HG02973 (cell line): ENCODE data around the gene TNFAIP8L2.
"Not testable (repeated sequence)": the region's sequence is repeated elsewhere in the genome, so short reads cannot be mapped to it uniquely, and the experiment has no call there.

Experiments
- ATAC-seq: cut with Tn5 transposase; IDR thresholded peaks from one replicate; pipeline ENCODE4 v1.9.1; 2021; ENCODE audit warnings: moderate library complexity; ENCODE audit not compliant: unreplicated experiment

Gene TNFAIP8L2

DNA sequence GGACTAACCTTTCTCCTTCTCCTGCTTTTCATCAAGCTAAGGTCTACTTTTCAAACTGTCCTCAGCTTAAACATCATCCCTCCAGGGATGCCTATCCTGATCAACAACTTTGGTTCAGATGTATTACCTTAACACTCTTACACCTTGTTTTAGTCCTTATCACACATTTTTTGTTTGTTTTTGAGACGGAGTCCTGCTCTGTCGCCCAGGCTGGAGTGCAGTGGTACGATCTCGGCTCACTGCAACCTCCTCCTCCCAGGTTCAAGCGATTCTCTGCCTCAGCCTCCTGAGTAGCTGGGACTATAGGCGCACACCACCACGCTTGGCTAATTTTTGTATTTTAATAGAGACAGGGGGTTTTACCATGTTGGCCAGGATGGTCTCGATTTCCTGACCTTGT is 32.2 kb downstream of the TNFAIP8L2 start:
- not testable (repeated sequence) for ATAC-seq

DNA sequence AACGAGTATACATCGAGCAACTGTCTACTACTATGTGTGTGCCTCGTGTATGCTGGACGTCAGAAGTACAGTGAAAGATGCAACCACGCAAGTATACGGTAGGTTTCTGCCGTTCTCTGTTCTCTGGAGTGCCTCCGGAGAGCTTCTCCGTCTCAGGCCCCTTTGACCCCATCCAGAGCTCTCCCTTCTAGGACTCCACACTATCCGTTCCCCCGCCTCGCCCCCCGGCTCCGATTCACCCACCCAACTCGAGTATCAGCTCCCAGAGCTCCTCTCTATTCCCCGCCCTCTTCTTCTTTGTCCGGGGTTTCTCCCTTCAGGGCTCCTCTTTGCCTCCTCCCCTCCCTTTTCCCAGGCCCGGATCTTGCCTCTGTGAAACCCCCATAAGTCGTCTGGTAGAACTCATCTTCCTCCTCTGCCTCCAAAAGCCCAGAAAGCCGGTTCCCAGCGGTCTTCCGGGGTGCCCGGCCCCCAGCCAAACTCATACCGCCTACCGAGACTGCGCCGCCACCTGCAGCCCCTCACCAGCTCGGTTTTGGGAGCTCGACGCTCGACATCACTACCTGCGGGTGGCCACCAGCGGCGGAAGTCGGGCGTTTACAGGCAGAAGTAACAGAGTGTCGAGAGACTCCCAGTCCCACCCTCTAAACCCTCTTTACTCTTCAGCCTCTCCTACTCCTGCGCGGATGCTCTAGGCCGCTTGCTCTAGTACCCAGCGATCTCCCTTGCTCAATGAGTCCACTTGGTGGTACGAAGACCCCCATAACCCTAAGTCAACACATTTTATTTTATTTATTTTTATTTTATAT is 33.4 kb downstream of the TNFAIP8L2 start, which contains the start of gene VPS72:
TSS of gene VPS72 (minus strand) at position 561 of the 809 bp plus-strand sequence. CDS start at position 485, 76 bp downstream.
- ATAC-seq, result peak; percentile 80

DNA sequence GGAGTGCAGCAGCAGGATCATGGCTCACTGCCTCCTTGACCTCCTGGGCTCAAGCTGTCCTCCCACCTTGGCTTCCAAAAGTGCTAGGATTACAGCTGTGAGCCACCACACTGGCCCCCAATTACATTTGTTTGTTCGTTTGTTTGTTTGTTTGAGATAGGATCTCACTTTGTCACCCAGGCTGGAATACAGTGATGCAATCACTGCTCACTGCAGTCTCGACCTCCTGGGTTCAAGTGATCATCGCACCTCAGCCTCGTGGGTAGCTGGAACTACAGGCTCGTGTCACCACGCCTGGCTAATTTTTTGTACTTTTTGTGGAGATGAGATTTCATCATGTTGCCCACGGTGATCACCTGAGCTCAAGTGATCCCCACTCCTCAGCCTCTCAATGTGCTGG is 35.6 kb downstream of the TNFAIP8L2 start:
- ATAC-seq, result no peak

DNA sequence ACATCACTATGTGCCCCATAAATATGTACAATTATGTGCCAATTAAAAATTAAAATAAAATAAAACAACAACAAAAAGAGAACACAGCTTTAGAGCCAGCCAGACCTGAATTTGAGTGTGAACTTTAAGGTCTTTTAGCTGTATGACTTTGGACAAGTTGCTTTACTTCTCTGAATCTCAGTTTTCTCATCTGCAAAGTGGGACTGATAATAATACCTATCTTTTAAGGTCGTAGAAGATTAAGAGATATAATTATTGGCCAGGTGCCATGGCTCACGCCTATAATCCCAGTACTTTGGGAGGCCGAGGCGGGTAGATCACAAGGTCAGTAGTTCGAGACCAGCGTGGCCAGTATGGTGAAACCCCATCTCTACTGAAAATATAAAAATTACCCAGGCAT is 36.9 kb downstream of the TNFAIP8L2 start:
- no peak for ATAC-seq

DNA sequence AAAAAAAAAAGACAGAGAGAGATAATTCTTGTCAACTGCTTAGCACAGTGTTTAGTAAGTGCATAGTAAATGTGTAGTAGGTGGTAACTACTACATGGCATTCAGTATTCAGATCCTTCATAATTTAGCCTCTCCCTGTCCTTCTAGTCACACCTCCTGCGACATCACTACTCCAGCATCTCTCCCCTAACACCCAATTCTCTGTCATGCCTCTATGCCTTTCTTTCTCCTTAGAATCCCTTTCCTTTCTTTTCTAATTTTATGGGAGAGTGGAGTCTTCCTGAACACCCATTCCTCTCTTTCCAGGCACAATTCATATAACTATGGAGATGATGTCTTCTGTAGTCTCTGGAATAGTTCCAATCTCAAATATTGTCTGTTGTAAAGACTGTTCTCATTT is 37.4 kb downstream of the TNFAIP8L2 start:
- ATAC-seq, result no peak

DNA sequence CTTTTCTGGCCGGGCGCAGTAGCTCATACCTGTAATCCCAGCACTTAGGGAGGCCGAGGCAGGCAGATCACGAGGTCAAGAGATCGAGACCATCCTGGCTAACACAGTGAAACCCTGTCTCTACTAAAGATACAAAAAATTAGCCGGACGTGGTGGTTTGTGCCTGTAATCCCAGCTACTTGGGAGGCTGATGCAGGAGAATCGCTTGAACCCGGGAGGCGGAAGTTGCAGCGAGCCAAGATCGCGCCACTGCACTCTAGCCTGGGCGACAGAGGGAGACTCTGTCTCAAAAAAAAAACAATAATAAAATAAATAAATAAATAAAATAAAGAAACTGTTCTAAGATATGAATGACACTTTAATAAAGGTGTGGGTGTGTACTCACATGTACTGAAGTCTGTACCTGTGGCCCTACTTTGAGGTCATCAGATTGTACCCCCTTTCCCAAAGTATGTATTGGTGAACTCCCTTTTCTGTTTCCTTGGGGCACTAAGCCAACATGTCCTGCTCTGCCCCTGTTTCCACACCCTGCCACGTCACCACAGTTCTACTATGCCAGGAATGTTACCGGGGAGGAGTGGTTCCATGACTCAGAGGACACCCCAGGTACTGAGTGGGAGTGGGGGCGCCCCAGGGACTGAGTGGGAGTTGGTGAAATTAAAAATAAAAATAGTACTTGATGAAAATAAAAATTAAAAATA is 38.6 kb downstream of the TNFAIP8L2 start:
- not testable (repeated sequence) for ATAC-seq

DNA sequence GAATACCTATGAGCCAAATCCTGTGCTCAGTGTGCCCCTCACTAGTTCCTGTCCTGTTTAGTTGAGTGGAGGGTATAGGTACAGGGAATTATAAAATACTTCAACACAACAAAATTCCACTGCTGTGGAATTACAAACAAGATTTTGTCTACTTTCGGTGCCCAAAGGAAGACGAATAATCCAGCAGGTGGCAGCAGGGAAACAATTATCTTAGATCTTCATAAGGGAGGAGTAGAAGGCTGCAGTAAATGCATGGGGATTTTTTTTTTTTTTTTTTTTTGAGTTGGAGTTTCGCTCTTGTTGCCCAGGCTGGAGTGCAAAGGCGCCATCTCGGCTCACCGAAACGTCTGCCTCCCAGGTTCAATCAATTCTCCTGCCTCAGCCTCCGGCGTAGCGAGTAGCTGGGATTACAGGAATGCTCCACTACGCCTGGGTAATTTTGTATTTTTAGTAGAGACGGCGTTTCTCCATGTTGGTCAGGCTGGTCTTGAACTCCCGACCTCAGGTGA is 39.9 kb downstream of the TNFAIP8L2 start:
- no peak for ATAC-seq

DNA sequence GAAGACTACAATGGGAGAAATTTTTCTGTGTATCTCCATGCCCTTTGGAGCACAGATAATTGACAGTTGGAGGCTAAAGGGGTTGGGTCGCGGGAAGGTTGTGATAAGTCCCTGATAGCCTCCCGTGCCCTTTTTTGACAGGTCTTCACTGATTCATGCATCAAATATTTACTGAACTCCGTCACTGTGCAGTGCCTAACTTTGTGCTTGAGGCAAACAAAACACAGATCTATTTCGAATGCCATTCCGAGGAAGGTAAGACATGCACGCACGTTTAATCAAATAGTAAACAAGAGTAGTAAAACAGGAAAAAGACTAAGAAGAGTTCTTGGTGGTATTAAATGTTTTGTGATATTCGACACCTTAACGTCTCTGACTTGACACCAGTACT is 41.4 kb downstream of the TNFAIP8L2 start:
- no peak for ATAC-seq

DNA sequence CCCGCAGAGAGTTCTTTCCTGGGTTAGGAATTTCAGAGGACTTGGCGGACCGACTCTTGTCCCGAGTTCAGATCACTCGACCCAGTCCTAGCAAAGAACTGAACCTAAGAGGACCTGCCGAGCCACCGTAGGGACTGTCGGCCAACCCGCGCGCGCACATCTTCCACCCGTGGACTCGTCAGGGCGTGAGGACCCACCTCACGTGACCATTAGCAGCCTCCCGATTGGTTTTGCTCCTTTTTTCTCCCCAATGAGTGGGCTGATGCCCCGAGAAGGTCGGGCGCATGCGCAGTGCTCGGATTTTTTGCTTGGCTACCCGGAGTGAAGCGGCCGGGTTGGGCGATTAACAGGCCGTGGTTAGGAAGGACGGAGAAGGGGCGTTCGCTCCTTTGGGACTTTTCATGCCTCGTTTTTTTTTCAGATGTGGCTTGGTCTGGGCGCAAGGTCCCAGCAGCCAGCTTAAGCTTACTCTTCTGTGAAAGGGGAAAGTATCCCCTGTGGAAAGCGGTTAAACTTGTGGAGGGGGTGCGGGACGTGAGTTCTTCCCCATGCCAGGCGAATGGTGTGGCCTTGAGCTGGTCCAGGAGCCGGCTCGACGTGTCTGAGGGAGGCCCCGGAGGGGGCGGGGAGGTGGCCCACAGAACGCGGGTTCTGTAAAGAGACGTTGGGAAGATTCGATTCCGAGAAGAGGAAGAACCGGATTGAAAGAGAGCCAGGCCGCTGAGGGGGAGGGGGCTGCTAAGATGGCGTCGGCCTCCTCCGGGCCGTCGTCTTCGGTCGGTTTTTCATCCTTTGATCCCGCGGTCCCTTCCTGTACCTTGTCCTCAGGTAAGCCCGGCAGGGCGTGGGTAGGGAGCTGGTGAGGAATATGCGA is 42.0 kb downstream of the TNFAIP8L2 start, which contains the start of gene PIP5K1A:
TSS of gene PIP5K1A (plus strand) at position 299 of the 874 bp plus-strand sequence. CDS start at position 744, 445 bp downstream.
- ATAC-seq, result peak; percentile 79

DNA sequence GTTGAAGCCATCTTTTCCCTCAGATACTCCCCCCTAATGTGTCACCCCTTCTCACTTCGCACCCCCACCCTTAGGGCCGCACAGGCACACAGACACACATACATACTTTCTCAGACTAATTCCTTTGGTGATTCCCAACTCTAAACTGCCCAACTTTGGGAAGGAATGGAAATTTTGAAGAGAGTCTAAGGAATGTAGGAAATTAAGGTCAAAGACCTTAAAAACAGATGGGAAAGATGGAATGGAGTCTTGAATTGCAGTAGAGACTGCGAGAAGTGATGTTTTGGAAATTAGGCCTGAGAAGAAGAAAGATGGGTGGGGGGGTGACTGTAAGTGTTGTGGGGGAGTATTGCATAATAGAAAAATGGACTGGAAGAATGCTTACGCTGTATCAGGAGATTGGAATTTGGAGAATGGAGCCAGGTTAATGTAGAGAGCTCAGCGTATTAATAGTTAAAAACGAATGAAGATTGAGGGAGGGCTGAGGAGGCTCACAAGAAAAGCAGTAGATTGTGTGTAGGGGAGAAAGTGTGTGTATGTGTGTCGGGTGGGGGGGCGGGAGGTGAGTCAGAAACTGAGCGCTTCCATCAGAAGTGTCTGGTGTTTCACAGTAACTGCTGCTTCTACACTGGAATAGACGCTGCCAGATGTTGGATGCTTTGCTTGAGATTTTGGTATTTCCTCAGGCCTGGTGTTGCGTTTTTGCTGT is 43.6 kb downstream of the TNFAIP8L2 start:
- no peak for ATAC-seq

DNA sequence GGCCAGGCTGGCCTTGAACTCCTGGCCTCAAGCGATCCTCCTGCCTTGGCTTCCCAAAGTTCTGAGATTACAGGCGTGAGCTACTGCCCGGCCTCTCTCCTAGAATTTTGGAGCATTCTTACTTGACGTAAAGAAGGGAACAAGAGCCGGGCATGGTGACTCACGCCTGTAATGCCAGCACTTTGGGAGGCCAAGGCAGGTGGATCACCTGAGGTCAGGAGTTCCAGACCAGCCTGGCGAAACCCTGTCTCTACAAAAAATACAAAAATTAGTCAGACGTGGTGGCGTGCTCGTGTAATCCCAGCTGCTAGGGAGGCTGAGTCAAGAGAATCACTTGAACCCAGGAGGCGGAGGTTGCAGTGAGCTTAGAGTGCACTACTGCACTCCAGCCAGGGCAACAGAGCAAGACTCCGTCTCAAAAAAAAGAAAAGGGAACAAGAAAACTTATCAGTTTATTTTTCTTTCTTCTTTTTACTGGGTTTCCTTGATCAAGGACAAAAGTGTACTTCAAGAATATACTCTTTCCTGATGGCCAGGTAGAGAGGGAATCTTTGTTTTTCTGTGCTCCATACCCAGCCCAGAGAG is 49.0 kb downstream of the TNFAIP8L2 start:
- ATAC-seq, result not testable (repeated sequence)
